HEK293 (cell line): ENCODE measurements around the gene SULT2B1.

ENCODE experiments used
- CTCF ChIA-PET: fragments of 350-600 bp; formaldehyde crosslinking; extraction: SDS; loops from one replicate; lab custom pipeline; 2021; ENCODE audit warnings: antibody characterized with exemption; lab: Yijun Ruan, JAX
- POLR2A ChIA-PET: fragments of 300-600 bp; formaldehyde crosslinking; extraction: SDS; loops from one replicate; lab custom pipeline; 2020; ENCODE audit warnings: antibody characterized with exemption, inconsistent platforms; lab: Yijun Ruan, JAX
- H3K27ac ChIP-seq: fragments of 200-500 bp; sonication (Bioruptor generic); 2 replicates; pipeline ENCODE4 v1.5.1; 2014; ENCODE audit warnings: low read depth, low read length, control low read depth, inconsistent platforms; ENCODE audit errors: extremely low read depth
- H3K36me3 ChIP-seq, 2 experiments: fragments of 200-500 bp in 1 of 2; sonication (Bioruptor generic) in 1 of 2; 1 replicate in 1 of 2; 2 replicates in 1 of 2; pipeline ENCODE4 v1.5.1; 2014 to 2017; ENCODE audit warnings: inconsistent platforms in 2 of 2, low read length in 2 of 2; ENCODE audit not compliant: control insufficient read depth in 2 of 2, insufficient read depth in 1 of 2
- H3K4me1 ChIP-seq: fragments of 200-500 bp; sonication (Bioruptor generic); 2 replicates; pipeline ENCODE4 v1.5.1; 2014; ENCODE audit warnings: mild to moderate bottlenecking, low read length, inconsistent platforms; ENCODE audit not compliant: control insufficient read depth, insufficient read depth
- H3K4me3 ChIP-seq: 2 replicates; pipeline ENCODE4 v1.5.1; 2011; ENCODE audit warnings: low read depth, mild to moderate bottlenecking, control low read depth, low read length, moderate library complexity
- H3K9me3 ChIP-seq: fragments of 200-500 bp; sonication (Bioruptor generic); 2 replicates; pipeline ENCODE4 v1.5.1; 2014; ENCODE audit warnings: low read depth, low read length, inconsistent platforms; ENCODE audit not compliant: control insufficient read depth, insufficient read depth
- GLIS1 ChIP-seq: fragments of 450-650 bp; formaldehyde crosslinking; IDR thresholded peaks from 2 replicates; pipeline ENCODE4 v1.5.1; 2016; ENCODE audit warnings: missing biosample characterization, missing genetic modification characterization
- ZBTB20 ChIP-seq: fragments of 450-650 bp; formaldehyde crosslinking; IDR thresholded peaks from 2 replicates; pipeline ENCODE4 v1.5.1; 2016; ENCODE audit warnings: missing biosample characterization, missing genetic modification characterization
- ZNF174 ChIP-seq: fragments of 450-650 bp; formaldehyde crosslinking; IDR thresholded peaks from 2 replicates; pipeline ENCODE4 v1.5.0; 2017; ENCODE audit warnings: missing biosample characterization, mild to moderate bottlenecking, missing genetic modification characterization
- ZNF2 ChIP-seq: fragments of 450-650 bp; formaldehyde crosslinking; IDR thresholded peaks from 2 replicates; pipeline ENCODE4 v1.5.1; 2016; ENCODE audit warnings: missing biosample characterization, missing genetic modification characterization
- ZNF211 ChIP-seq: fragments of 450-650 bp; formaldehyde crosslinking; IDR thresholded peaks from 2 replicates; pipeline ENCODE4 v1.5.1; 2016; ENCODE audit warnings: low read depth, missing biosample characterization, missing genetic modification characterization
- ZNF664 ChIP-seq: fragments of 450-650 bp; formaldehyde crosslinking; IDR thresholded peaks from 2 replicates; pipeline ENCODE4 v1.5.1; 2016; ENCODE audit warnings: missing biosample characterization, missing genetic modification characterization
- ZNF843 ChIP-seq: fragments of 450-650 bp; formaldehyde crosslinking; IDR thresholded peaks from 2 replicates; pipeline ENCODE4 v1.5.1; 2016; ENCODE audit warnings: missing biosample characterization, missing genetic modification characterization
- TF ChIP-seq, protein P1 (sequence below): fragments of 450-650 bp; formaldehyde crosslinking; IDR thresholded peaks from 2 replicates; pipeline ENCODE4 v1.5.1; 2016; ENCODE audit warnings: missing biosample characterization, missing genetic modification characterization, borderline replicate concordance
- TF ChIP-seq, protein P2 (sequence below): fragments of 450-650 bp; formaldehyde crosslinking; IDR thresholded peaks from 2 replicates; pipeline ENCODE4 v1.5.1; 2016; ENCODE audit warnings: missing biosample characterization, missing genetic modification characterization
- TF ChIP-seq, protein P3 (sequence below): fragments of 450-650 bp; formaldehyde crosslinking; IDR thresholded peaks from 2 replicates; pipeline ENCODE4 v1.5.1; 2016; ENCODE audit warnings: missing biosample characterization, missing genetic modification characterization, low read depth
- TF ChIP-seq, protein P4 (sequence below): fragments of 450-650 bp; formaldehyde crosslinking; IDR thresholded peaks from 2 replicates; pipeline ENCODE4 v1.5.1; 2017; ENCODE audit warnings: missing biosample characterization, missing genetic modification characterization
- TF ChIP-seq, protein P5 (sequence below): fragments of 450-650 bp; formaldehyde crosslinking; IDR thresholded peaks from 2 replicates; pipeline ENCODE4 v1.5.1; 2016; ENCODE audit warnings: missing biosample characterization, missing genetic modification characterization

SULT2B1 gene

DNA sequence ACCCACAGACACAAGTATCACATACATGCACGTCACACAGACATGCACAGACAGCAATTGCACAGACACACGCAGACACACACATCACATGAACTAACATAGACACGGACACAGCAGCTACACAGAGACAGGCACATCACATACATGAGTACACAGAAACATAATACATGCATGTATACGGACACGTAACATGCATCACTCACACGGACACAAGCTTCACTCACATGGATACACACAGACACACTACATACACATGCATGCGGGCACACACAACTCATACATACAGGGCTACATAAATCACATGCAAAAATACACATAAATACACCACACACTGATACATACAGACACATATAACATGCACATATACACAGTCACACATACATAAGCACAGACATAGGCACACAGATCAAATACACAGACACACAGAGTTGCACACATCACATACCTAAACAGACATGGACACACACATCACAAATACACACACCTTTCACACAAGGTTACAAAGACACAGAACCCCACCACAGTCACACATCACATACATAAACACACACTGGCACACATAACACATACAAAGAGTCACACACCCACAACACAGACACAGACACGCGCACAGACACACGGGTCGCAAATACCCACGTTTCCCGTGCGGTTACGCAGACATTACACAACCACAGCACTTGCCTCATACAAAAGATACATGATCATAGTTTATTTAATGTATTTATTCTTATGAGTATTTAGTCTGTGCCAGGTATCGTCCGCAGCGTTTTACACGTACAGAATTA, 39.3 kb upstream of the SULT2B1 start:
- Histone ChIP-seq H3K4me3 (no peak overlapping the region), H3K36me3 (no peaks in the 10 kb centered on the region), H3K27ac (no peak overlapping the region), H3K9me3 (no peaks in the 10 kb centered on the region), H3K4me1 (no peaks in the 10 kb centered on the region)
- TF ChIP-seq ZNF664 (tag by site-specific recombination), result 0 out of 2 replicates have a peak, but pooled peaks have one; percentile 48
- no peak for TF ChIP-seq ZNF174 (tag by site-specific recombination)
- no peak for TF ChIP-seq ZNF843 (tag by site-specific recombination)
- TF ChIP-seq, protein P1, sequence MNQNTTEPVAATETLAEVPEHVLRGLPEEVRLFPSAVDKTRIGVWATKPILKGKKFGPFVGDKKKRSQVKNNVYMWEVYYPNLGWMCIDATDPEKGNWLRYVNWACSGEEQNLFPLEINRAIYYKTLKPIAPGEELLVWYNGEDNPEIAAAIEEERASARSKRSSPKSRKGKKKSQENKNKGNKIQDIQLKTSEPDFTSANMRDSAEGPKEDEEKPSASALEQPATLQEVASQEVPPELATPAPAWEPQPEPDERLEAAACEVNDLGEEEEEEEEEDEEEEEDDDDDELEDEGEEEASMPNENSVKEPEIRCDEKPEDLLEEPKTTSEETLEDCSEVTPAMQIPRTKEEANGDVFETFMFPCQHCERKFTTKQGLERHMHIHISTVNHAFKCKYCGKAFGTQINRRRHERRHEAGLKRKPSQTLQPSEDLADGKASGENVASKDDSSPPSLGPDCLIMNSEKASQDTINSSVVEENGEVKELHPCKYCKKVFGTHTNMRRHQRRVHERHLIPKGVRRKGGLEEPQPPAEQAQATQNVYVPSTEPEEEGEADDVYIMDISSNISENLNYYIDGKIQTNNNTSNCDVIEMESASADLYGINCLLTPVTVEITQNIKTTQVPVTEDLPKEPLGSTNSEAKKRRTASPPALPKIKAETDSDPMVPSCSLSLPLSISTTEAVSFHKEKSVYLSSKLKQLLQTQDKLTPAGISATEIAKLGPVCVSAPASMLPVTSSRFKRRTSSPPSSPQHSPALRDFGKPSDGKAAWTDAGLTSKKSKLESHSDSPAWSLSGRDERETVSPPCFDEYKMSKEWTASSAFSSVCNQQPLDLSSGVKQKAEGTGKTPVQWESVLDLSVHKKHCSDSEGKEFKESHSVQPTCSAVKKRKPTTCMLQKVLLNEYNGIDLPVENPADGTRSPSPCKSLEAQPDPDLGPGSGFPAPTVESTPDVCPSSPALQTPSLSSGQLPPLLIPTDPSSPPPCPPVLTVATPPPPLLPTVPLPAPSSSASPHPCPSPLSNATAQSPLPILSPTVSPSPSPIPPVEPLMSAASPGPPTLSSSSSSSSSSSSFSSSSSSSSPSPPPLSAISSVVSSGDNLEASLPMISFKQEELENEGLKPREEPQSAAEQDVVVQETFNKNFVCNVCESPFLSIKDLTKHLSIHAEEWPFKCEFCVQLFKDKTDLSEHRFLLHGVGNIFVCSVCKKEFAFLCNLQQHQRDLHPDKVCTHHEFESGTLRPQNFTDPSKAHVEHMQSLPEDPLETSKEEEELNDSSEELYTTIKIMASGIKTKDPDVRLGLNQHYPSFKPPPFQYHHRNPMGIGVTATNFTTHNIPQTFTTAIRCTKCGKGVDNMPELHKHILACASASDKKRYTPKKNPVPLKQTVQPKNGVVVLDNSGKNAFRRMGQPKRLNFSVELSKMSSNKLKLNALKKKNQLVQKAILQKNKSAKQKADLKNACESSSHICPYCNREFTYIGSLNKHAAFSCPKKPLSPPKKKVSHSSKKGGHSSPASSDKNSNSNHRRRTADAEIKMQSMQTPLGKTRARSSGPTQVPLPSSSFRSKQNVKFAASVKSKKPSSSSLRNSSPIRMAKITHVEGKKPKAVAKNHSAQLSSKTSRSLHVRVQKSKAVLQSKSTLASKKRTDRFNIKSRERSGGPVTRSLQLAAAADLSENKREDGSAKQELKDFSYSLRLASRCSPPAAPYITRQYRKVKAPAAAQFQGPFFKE (tag by site-specific recombination), result no peak
- TF ChIP-seq, protein P2, sequence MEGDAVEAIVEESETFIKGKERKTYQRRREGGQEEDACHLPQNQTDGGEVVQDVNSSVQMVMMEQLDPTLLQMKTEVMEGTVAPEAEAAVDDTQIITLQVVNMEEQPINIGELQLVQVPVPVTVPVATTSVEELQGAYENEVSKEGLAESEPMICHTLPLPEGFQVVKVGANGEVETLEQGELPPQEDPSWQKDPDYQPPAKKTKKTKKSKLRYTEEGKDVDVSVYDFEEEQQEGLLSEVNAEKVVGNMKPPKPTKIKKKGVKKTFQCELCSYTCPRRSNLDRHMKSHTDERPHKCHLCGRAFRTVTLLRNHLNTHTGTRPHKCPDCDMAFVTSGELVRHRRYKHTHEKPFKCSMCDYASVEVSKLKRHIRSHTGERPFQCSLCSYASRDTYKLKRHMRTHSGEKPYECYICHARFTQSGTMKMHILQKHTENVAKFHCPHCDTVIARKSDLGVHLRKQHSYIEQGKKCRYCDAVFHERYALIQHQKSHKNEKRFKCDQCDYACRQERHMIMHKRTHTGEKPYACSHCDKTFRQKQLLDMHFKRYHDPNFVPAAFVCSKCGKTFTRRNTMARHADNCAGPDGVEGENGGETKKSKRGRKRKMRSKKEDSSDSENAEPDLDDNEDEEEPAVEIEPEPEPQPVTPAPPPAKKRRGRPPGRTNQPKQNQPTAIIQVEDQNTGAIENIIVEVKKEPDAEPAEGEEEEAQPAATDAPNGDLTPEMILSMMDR (tag by site-specific recombination), result no peak
- TF ChIP-seq ZNF2 (tag by site-specific recombination), result peak; percentile 13; the same call in 1 of the 2 replicates
- TF ChIP-seq, protein P3, sequence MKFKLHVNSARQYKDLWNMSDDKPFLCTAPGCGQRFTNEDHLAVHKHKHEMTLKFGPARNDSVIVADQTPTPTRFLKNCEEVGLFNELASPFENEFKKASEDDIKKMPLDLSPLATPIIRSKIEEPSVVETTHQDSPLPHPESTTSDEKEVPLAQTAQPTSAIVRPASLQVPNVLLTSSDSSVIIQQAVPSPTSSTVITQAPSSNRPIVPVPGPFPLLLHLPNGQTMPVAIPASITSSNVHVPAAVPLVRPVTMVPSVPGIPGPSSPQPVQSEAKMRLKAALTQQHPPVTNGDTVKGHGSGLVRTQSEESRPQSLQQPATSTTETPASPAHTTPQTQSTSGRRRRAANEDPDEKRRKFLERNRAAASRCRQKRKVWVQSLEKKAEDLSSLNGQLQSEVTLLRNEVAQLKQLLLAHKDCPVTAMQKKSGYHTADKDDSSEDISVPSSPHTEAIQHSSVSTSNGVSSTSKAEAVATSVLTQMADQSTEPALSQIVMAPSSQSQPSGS, result no peak
- TF ChIP-seq GLIS1, result 0 out of 2 replicates have a peak, but pooled peaks have one; percentile 4
- TF ChIP-seq ZNF211, result no peak
- TF ChIP-seq ZBTB20 (tag by site-specific recombination), result peak; percentile 26; the same call in 1 of the 2 replicates
- TF ChIP-seq, protein P4, sequence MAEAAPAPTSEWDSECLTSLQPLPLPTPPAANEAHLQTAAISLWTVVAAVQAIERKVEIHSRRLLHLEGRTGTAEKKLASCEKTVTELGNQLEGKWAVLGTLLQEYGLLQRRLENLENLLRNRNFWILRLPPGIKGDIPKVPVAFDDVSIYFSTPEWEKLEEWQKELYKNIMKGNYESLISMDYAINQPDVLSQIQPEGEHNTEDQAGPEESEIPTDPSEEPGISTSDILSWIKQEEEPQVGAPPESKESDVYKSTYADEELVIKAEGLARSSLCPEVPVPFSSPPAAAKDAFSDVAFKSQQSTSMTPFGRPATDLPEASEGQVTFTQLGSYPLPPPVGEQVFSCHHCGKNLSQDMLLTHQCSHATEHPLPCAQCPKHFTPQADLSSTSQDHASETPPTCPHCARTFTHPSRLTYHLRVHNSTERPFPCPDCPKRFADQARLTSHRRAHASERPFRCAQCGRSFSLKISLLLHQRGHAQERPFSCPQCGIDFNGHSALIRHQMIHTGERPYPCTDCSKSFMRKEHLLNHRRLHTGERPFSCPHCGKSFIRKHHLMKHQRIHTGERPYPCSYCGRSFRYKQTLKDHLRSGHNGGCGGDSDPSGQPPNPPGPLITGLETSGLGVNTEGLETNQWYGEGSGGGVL (tag by site-specific recombination), result 0 out of 2 replicates have a peak, but pooled peaks have one; percentile 8
- TF ChIP-seq, protein P5, sequence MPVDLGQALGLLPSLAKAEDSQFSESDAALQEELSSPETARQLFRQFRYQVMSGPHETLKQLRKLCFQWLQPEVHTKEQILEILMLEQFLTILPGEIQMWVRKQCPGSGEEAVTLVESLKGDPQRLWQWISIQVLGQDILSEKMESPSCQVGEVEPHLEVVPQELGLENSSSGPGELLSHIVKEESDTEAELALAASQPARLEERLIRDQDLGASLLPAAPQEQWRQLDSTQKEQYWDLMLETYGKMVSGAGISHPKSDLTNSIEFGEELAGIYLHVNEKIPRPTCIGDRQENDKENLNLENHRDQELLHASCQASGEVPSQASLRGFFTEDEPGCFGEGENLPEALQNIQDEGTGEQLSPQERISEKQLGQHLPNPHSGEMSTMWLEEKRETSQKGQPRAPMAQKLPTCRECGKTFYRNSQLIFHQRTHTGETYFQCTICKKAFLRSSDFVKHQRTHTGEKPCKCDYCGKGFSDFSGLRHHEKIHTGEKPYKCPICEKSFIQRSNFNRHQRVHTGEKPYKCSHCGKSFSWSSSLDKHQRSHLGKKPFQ, result peak; percentile 81
- CTCF ChIA-PET, result interaction anchor here (0.5 kb wide), 1 partner anchor 11 kb away, joined by 3 read pairs; no protein-coding TSS in a partner anchor
- POLR2A ChIA-PET, result interaction anchor here (0.6 to 1.7 kb wide), 4 partner anchors 10 to 58 kb away, joined by 4 to 10 read pairs (median 6); no protein-coding TSS in a partner anchor
